Hematopoietic multipotent progenitor cell (in vitro differentiated cells): ENCODE results near the gene GABRB2. TPM values are rescaled to one million over a fixed set of nuclear protein-coding genes. Genes with fewer than 3 reads are reported as not detected.
"Not testable (repeated sequence)": the region's sequence is repeated elsewhere in the genome, so short reads cannot be mapped to it uniquely, and the experiment has no call there.

ENCODE experiments used
- DNase-seq, 3 donors: peaks; one replicate each; pipeline ENCODE4 v3.0.0-alpha.2; 2011 to 2015; ENCODE audit warnings: low read depth in 2 of 3, low spot score in 2 of 3
- total RNA-seq: library from RNA; depleted of rRNA; stranded (reverse); fragments of >200 nt; gene quantifications from one replicate; pipeline ENCODE4 v1.2.3, GENCODE V29; 2012

Gene GABRB2
- total RNA-seq, result under 0.01 TPM

DNA sequence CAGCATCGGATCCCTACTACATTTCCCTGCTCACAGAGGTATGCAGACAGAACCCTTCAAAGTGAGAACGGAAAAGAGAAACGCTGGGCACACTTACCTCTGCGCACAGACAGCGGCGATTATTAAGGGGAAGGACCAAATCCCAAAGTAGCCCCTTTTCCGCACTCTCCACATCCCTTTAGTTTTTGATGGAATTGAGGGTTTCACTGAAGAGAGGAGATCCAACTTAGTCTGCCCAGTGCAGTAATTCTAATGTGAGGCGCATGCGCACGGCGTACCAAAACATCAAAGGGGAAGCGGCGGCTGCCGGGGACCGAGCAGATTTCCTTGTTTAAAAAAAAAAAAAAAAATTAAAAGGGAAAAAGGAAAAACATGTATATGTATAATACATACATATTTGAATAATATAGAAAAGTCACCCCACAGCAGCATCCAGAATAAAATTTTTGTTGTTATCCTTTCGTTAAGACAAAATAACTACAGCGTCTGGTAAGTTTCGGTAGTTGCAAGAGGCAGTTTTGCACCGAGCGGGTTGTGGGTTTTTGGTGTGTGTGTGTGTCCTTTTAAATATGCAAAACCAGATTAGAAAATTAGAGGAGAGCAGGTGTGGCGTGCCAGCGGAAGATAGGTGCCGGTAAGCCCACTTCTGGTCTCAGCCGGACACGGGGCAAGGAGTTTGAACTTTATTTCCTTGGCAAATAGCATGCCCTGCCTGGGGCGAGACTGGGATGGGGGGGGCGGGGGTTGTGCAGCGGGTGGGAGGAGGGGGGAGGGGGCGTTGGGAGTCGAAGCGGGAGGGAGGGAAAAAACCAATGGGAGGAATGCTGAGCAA, at the start of gene GABRB2:
Gene GABRB2 (minus strand): TSS at position 256 of the 832 bp plus-strand sequence. CDS start 82 bp downstream, at position 174.
- DNase-seq, result peak in 1 of 3 donors; percentile 66

DNA sequence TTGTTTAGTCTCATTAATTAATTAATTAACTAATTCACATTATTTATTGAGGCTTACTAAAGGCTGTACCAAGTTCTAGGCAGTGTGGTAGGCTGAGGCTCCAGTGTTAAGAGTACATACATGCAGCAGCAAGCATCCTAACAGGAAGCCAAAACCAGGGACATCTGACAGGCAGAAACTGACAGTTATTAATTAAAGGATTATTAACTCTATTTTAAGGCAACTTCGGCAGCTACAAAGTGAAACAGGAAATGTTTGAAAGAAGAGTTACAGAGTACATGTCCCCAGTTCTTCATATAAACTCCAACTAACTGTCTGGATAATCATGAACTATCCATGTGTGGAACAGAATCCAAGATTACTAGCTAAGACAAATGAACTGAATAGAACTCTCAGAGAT, 39.3 kb upstream of the GABRB2 start:
- no peak for DNase-seq

DNA sequence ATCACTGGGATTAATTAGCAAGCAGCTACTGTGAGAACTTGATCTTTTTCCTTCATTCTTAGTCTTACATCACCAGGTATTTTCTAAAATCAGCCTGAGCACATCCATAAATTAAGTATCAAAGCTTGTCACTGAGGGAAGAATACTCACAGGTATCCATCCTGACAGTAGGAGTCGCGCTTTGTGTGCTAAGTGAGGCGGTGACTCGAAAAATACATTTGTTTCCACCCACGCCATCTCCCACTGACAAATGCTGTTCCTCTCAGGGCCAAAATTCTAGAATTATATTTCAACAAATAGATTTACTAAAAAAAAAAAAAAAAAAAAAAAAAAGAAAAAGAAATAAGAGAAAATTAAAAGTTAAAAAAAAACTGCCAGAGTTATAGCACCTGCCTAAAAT, 34.1 kb upstream of the GABRB2 start:
- no peak for DNase-seq

DNA sequence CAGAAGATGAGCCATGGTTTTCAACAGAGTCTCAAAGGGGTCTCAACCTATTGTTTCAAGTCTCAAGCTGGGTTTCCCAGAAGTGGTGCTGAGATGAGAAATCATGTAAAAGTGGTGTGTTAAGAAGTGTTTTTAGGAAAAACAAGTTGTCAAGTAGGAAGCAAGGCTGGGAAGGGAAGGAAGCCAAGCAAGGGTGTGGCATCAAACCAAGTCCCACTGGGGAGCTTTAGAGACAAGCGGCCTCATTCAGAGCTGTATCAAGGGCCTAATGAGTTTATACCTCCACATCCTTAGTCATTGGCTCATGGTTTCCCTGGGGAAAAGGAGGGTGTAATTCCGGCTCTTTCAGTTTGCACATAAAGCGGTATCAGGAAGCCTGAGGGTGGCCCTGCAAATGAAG, 26.4 kb upstream of the GABRB2 start:
- no peak for DNase-seq

GRCh38 chr5:161566081-161566480, 19.6 kb upstream of the GABRB2 start:
- no peak for DNase-seq

DNA sequence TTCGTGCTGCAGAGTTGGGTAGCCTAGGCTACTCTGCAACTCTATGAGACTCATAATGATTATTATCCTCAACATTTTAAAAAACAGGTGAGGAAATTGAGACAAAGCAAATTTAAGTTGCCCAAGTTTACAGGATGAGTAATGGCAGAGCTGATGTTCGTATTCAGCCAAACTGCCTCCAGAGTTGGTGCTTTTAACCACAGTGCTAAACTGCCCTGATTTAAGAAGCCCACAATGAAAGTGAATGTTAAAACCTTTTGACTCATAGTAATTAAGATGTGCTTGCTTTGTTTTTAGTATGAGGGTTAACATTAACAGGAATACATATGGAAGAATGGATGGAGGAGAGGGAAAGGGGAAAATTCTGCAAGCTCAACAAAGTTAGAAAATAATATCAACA, 15.9 kb upstream of the GABRB2 start:
- no peak for DNase-seq

DNA sequence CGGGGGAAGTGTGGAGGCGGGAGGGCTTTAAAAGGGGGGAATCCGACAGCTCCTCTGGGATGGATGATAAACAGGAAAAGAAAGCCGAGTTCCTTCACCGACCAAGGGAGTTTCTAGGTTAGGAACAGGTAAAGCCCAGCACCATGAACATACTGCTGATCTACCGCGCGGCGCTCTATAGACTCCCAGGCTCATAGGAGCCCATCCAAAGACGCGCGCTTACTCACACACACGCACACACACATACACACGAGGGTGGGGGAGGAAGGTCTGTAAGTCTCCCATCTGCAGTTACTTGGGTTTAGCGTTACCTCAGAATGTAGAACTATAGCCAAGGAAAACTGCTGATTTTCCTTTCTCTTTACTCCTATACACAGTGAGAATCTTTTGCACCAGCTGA, 2.6 kb upstream of the GABRB2 start:
- peak in 1 of 3 donors; percentile 22 for DNase-seq

DNA sequence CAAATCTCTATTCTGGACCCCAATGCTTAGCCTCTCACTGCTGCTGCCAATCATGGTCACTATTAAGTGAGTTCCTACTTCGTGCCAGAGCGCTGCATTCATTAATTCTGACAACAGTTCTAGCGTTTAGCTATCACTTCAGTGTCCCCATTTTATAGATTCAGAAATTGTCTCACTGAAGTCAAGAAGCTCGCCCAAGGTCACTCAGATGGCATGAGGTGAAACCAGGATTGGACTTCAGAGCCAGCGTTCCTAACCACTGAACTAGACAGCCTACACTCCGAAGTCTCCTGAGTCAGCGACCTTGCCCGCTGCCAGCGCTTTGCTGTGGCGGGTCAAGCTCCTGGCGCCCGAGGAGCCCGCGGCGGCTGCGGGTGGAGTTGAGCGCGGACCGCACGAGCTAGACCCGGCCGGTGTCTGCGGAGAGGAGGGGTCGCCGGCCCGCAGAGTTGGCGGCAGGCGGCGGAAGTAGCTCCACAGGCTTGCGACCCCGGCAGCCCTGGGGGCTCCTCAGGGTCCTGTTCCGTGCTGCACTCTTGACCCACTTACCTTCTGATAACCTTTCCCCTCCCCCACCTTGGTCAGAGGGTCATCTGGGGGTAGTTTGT, 2.1 kb upstream of the GABRB2 start:
- no peak for DNase-seq

DNA sequence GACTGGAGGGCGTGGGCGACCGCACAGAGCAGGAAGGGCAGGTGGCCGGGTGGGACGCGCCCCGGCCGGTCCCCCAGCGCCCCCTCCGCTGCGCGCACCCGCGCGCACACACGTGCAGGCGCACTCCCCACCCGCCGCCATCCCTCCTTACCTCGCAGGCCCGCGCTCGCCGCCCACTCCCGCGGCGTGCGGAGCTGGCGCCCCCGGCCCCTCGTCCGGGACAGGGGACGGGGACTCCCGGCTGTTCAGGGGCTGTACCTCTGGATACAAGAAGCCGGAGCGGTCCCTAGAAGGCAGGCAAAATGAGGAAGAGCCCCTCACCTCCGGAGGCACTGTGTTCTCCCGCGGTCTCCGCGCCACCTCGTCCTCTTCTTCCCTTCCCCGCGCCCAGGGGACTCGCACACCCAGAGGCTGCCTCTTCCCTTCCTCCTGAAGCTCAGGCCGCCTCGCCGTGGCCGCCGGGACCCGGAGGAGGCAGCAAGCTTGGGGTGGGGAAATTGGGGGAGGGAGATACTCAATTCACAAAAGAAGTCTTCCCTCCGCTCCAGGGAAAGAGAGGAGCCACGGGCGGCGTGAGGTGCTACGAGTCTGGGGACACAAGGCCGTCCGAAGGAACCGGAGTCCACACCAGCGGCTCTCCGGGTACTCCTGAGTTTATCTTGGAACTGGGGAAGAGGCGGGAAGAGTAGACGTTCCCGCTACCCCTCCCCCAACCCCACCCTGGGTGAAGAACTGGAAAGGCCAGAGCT, 1.4 kb upstream of the GABRB2 start:
- peak in 1 of 3 donors; percentile 28 for DNase-seq

DNA sequence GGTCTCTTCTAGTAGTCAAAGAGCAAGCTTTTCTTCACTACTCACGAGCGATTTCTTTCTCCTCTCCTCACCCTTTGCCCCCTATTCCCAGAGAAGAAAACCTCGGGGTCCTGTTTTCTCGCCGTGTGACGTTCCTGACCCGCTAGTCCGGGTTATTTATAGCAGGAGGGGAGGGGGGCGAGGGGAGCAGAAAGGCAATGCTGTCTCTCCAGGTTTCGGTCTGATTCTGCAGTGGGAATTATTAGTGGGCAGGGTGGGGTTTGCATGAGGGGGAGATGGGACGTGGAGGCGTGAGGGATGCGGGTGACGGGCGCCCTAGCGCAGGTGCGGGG, 847 bp upstream of the GABRB2 start:
- DNase-seq, result peak in 1 of 3 donors; percentile 7

GRCh38 chr5:161546095-161546469, 443 bp downstream of the GABRB2 start:
- no peak for DNase-seq

- no peak for DNase-seq
These were observed 1.0 kb downstream of the GABRB2 start for GRCh38 chr5:161545344-161546094.

- peak in 2 of 3 donors; percentile 46 to 56 for DNase-seq
These were observed 2.2 kb downstream of the GABRB2 start for GRCh38 chr5:161544350-161544765.

GRCh38 chr5:161539016-161539415, 7.5 kb downstream of the GABRB2 start:
- no peak for DNase-seq

DNA sequence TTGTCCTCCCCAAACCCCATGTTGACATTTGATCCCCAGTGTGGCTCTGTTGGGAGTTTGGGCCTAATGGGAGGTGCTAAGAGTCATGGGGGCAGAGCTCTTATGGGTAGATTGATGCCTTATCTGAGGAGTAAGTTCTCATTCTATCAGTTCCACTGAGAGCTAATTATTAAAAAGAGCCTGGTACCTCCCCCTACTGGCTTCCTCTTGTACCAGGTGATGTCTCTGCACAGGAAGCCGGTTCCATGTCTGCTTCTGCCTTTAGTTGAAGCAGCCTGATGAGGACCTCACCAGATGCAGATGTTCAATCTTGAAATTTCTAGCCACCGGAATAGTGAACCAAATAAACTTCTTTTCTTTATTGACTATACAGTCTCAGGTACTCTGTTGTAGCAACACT, 10.8 kb downstream of the GABRB2 start:
- DNase-seq, result no peak

DNA sequence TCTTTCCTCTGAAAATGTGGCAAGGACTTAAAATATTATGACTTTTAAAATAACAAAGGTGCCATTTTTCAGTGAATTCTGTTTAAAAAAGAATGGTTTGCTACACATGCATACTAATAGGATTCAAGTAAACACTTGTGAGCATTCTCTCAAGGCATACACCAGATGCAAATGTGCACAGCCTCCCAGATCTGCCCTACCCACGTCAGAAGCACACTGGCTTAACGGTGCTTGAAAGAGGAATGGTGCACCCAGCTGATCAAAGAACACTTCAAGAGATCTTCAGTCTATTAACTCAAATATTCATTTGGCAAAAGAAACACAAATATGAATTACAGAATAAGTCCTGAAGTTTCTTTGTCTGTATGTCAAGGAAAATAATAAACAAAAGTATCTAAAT, 15.8 kb downstream of the GABRB2 start:
- no peak for DNase-seq

- no peak for DNase-seq
These were observed 32.6 kb downstream of the GABRB2 start for GRCh38 chr5:161513942-161514341.

- DNase-seq, result no peak
These were observed 38.9 kb downstream of the GABRB2 start for GRCh38 chr5:161507591-161507990.

DNA sequence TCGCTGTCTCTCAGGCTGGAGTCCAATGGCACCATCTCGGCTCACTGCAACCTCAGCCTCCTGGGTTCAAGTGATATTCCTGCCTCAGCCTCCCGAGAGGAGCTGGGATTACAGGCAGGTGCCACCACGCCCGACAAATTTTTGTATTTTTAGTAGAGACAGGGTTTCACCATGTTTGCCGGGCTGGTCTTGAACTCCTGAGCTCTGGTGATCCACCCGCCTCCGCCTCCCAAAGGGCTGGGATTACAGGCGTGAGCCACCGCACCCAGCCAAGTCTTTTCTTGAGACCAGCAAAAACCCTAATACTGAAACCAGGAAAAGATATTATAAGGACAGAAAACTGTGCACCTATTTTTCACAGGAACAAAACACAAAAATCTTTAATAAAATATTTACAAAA, 41.4 kb downstream of the GABRB2 start:
- not testable (repeated sequence) for DNase-seq

DNA sequence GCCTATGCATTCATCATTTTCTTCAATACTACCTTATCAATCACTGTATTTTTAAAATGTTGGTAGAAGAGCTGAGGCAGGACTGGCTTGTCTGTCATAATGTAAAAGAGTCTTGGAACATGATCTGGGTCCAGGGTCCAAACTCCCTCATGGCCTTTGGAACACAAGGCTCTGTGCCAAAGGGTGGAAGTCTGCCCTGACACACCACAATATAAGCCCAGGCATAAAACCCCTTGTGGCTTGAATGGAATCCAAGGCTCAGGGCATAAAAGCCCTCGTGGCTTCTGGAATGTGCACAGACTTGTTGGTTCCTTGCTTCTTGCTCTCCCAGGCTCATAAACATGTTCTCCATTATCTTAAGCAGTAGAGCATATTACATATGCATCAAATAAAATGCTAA, 48.0 kb downstream of the GABRB2 start:
- no peak for DNase-seq

GRCh38 chr5:161483721-161484120, 62.8 kb downstream of the GABRB2 start:
- no peak for DNase-seq
